Suprapubic skin (tissue), 4 donors: ENCODE measurements around the gene ATXN1.

Experiments
- POLR2A ChIP-seq, 2 donors: fragments of 450-650 bp; IDR thresholded peaks; one replicate each; pipeline ENCODE4 v1.6.1; 2017; ENCODE audit warnings: antibody characterized with exemption in 2 of 2, mild to moderate bottlenecking in 2 of 2, moderate library complexity in 2 of 2
- POLR2AphosphoS5 ChIP-seq, 3 donors: sonication (generic); formaldehyde crosslinking; IDR thresholded peaks; one replicate each; pipeline ENCODE4 v1.6.1; 2017; ENCODE audit warnings: antibody characterized with exemption in 3 of 3
- TF ChIP-seq, protein P1 (sequence below), 2 donors: fragments of 200-600 bp in 1 of 2; fragments of 450-650 bp in 1 of 2; sonication (generic) in 1 of 2; IDR thresholded peaks; one replicate each; pipeline ENCODE4 v1.5.1; 2016 to 2019; ENCODE audit warnings: antibody characterized with exemption in 2 of 2, mild to moderate bottlenecking in 1 of 2, moderate library complexity in 1 of 2

DNA sequence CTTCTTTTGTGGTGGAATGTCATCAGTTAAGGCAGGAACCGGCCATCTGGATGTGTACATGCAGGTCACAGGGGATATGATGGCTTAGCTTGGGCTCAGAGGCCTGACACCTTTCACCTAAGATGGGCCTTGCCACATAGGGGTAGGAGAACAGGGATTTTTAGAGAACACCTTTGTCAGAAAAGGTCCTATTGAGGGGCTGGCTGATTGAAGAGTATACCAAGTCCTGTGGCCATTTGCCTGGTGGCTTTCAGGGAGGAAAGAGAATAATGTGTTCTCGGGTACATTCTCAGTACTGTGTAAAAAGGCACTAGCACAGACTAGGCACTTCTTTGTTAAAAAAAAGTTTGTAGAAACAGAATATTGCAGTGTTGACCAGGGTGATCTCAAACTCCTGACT, 496.5 kb downstream of the ATXN1 start:
- TF ChIP-seq, protein P1, sequence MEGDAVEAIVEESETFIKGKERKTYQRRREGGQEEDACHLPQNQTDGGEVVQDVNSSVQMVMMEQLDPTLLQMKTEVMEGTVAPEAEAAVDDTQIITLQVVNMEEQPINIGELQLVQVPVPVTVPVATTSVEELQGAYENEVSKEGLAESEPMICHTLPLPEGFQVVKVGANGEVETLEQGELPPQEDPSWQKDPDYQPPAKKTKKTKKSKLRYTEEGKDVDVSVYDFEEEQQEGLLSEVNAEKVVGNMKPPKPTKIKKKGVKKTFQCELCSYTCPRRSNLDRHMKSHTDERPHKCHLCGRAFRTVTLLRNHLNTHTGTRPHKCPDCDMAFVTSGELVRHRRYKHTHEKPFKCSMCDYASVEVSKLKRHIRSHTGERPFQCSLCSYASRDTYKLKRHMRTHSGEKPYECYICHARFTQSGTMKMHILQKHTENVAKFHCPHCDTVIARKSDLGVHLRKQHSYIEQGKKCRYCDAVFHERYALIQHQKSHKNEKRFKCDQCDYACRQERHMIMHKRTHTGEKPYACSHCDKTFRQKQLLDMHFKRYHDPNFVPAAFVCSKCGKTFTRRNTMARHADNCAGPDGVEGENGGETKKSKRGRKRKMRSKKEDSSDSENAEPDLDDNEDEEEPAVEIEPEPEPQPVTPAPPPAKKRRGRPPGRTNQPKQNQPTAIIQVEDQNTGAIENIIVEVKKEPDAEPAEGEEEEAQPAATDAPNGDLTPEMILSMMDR (IDR thresholded peaks at IDR 0.05), result no peak
- TF ChIP-seq POLR2AphosphoS5 (IDR thresholded peaks at IDR 0.05) (no peak), POLR2A (IDR thresholded peaks at IDR 0.05) (no peak)
